GM23338 (cell line): ENCODE measurements around the gene MVP. TPM values are rescaled to one million over a fixed set of nuclear protein-coding genes. Genes with fewer than 3 reads are reported as not detected.
A peak's percentile ranks its signal among the peaks of the same experiment; 100 is the strongest.
"Not testable (repeated sequence)": the region's sequence is repeated elsewhere in the genome, so short reads cannot be mapped to it uniquely, and the experiment has no call there.

Source experiments
- ATAC-seq: fragments of 200-7000 bp; cut with Tn5 transposase; 3 replicates; pipeline ENCODE4 v1.9.1; 2020
- DNase-seq: peaks from one replicate; pipeline ENCODE4 v3.0.0-alpha.2; 2015; ENCODE audit warnings: low spot score
- H2AFZ ChIP-seq: fragments of 200-600 bp; sonication (generic); 2 replicates; pipeline ENCODE4 v1.8.0; 2016; ENCODE audit warnings: antibody characterized with exemption, mild to moderate bottlenecking, moderate library complexity
- H3F3A ChIP-seq: fragments of 200-600 bp; sonication (generic); replicated peaks from 2 replicates; pipeline ENCODE4 v1.8.0; 2017; ENCODE audit warnings: antibody characterized with exemption, mixed run types, low read depth
- H3K27ac ChIP-seq: fragments of 200-600 bp; sonication (generic); 2 replicates; pipeline ENCODE4 v1.6.1; 2016; ENCODE audit warnings: low read depth
- H3K27me3 ChIP-seq: fragments of 200-600 bp; sonication (generic); 2 replicates; pipeline ENCODE4 v1.8.0; 2016; ENCODE audit warnings: mild to moderate bottlenecking, mixed run types, moderate library complexity; ENCODE audit not compliant: insufficient read depth
- H3K36me3 ChIP-seq: fragments of 200-600 bp; sonication (generic); 2 replicates; pipeline ENCODE4 v1.8.0; 2016; ENCODE audit warnings: mild to moderate bottlenecking; ENCODE audit not compliant: insufficient read depth
- H3K4me1 ChIP-seq: fragments of 200-600 bp; sonication (generic); 2 replicates; pipeline ENCODE4 v1.8.0; 2016; ENCODE audit warnings: mild to moderate bottlenecking, moderate library complexity; ENCODE audit not compliant: insufficient read depth
- H3K4me2 ChIP-seq: fragments of 200-600 bp; sonication (generic); 2 replicates; pipeline ENCODE4 v1.7.1; 2017; ENCODE audit warnings: mixed run types
- H3K4me3 ChIP-seq: fragments of 200-600 bp; sonication (generic); 2 replicates; pipeline ENCODE4 v1.6.1; 2016; ENCODE audit warnings: mixed run types
- H3K79me2 ChIP-seq: fragments of 200-600 bp; sonication (generic); replicated peaks from 2 replicates; pipeline ENCODE4 v1.8.0; 2017; ENCODE audit warnings: mild to moderate bottlenecking; ENCODE audit not compliant: insufficient read depth
- H3K9me2 ChIP-seq: fragments of 200-600 bp; sonication (generic); 2 replicates; pipeline ENCODE4 v1.8.0; 2017; ENCODE audit not compliant: insufficient read depth
- H4K20me1 ChIP-seq: fragments of 200-600 bp; sonication (generic); replicated peaks from 2 replicates; pipeline ENCODE4 v1.8.0; 2017; ENCODE audit warnings: mild to moderate bottlenecking; ENCODE audit not compliant: insufficient read depth
- H3K27ac Mint-ChIP-seq: 2 replicates; pipeline ENCODE4 v1.8.0; 2020; ENCODE audit warnings: inconsistent platforms, mild to moderate bottlenecking, moderate library complexity, mixed read lengths
- H3K27me3 Mint-ChIP-seq: 3 replicates; pipeline ENCODE4 v1.8.0; 2022; ENCODE audit warnings: low read depth, mild to moderate bottlenecking, moderate library complexity, mixed read lengths, inconsistent platforms; ENCODE audit not compliant: insufficient read depth, poor library complexity
- H3K36me3 Mint-ChIP-seq: 3 replicates; pipeline ENCODE4 v1.8.0; 2021; ENCODE audit warnings: low read depth, mild to moderate bottlenecking, inconsistent platforms, moderate library complexity, mixed read lengths
- H3K4me1 Mint-ChIP-seq: 3 replicates; pipeline ENCODE4 v1.8.0; 2020; ENCODE audit warnings: mild to moderate bottlenecking, inconsistent platforms, mixed read lengths
- H3K4me3 Mint-ChIP-seq: 3 replicates; pipeline ENCODE4 v1.8.0; 2021; ENCODE audit warnings: moderate library complexity, mild to moderate bottlenecking, inconsistent platforms, mixed read lengths
- H3K9me3 Mint-ChIP-seq: 3 replicates; pipeline ENCODE4 v1.8.0; 2020; ENCODE audit warnings: moderate library complexity, mild to moderate bottlenecking, inconsistent platforms, mixed read lengths
- CREB1 ChIP-seq: fragments of 250-450 bp; sonication (Bioruptor Pico); IDR thresholded peaks from 2 replicates; pipeline ENCODE4 v1.5.0; 2020; ENCODE audit warnings: low read depth, mild to moderate bottlenecking, moderate library complexity
- ETS1 ChIP-seq: IDR thresholded peaks from 2 replicates; pipeline ENCODE4 v1.6.1; 2016; ENCODE audit warnings: antibody characterized with exemption
- EZH2 ChIP-seq: fragments of 200-600 bp; sonication (generic); IDR thresholded peaks from one replicate; pipeline ENCODE4 v1.8.0; 2017; ENCODE audit warnings: antibody characterized with exemption, mild to moderate bottlenecking, low read depth; ENCODE audit not compliant: unreplicated experiment
- EZH2phosphoT487 ChIP-seq: fragments of 200-600 bp; sonication (generic); IDR thresholded peaks from one replicate; pipeline ENCODE4 v1.8.1; 2018; ENCODE audit warnings: antibody characterized with exemption; ENCODE audit not compliant: unreplicated experiment
- JUNB ChIP-seq: IDR thresholded peaks from one replicate; pipeline ENCODE4 v1.6.1; 2016; ENCODE audit warnings: antibody characterized with exemption; ENCODE audit not compliant: unreplicated experiment
- NANOG ChIP-seq: IDR thresholded peaks from 2 replicates; pipeline ENCODE4 v1.6.1; 2016; ENCODE audit warnings: antibody characterized with exemption, borderline replicate concordance
- POLR2AphosphoS5 ChIP-seq: IDR thresholded peaks from 2 replicates; pipeline ENCODE4 v1.6.1; 2016; ENCODE audit warnings: antibody characterized with exemption, low read depth
- REST ChIP-seq: IDR thresholded peaks from one replicate; pipeline ENCODE4 v1.6.1; 2018; ENCODE audit warnings: antibody characterized with exemption; ENCODE audit not compliant: unreplicated experiment
- ZNF114 ChIP-seq: fragments of 250-450 bp; sonication (Bioruptor Pico); IDR thresholded peaks from 2 replicates; pipeline ENCODE4 v1.5.0; 2020; ENCODE audit warnings: mild to moderate bottlenecking, moderate library complexity
- polyA plus RNA-seq: library from polyadenylated mRNA; unstranded; fragments of >200 nt; fragmentation: Nextera tagmentation; extraction: Ambion mirVana; gene quantifications from 2 replicates; pipeline ENCODE4 v1.2.1, GENCODE V29; 2016
- total RNA-seq: library from RNA; depleted of rRNA; stranded (reverse); fragments of >200 nt; shearing (Covaris generic); gene quantifications from 2 replicates; pipeline ENCODE4 v1.2.3, GENCODE V29; 2014

MVP gene
- total and polyA plus RNA-seq, 2 experiments from 2014 or later, result 1.4 to 3.7 TPM

GRCh38 chr16:29779474-29779873, 40.8 kb upstream of the MVP start:
- Histone ChIP-seq H3K4me2 (no peak overlapping the region), H3F3A (no peaks in the 10 kb centered on the region), H3K27me3 (peaks cover 6% of the 10 kb centered on the region; the same call in 1 of the 2 replicates), H3K4me1 (no peaks in the 10 kb centered on the region), H3K79me2 (no peaks in the 10 kb centered on the region), H3K36me3 (no peaks in the 10 kb centered on the region), H4K20me1 (no peaks in the 10 kb centered on the region), H3K9me2 (peaks cover 5% of the 10 kb centered on the region; the same call in 1 of the 2 replicates), H3K4me3 (no peak overlapping the region), H3K27ac (no peak overlapping the region), H2AFZ (no peak overlapping the region)
- Mint-ChIP-seq H3K9me3 (peaks cover 5% of the 10 kb centered on the region; the same call in 1 of the 3 replicates), H3K27me3 (peaks cover 12% of the 10 kb centered on the region), H3K4me3 (no peak overlapping the region), H3K4me1 (peaks cover 19% of the 10 kb centered on the region), H3K27ac (no peak overlapping the region), H3K36me3 (no peaks in the 10 kb centered on the region)
- peak; percentile 50 for DNase-seq
- no peak for TF ChIP-seq ZNF114
- no peak for TF ChIP-seq REST
- no peak for TF ChIP-seq JUNB
- TF ChIP-seq ETS1, result no peak
- no peak for TF ChIP-seq CREB1 (CRISPR knock-in tag)
- no peak for TF ChIP-seq NANOG
- no peak for TF ChIP-seq EZH2phosphoT487
- no peak for TF ChIP-seq EZH2
- no peak for TF ChIP-seq POLR2AphosphoS5
- ATAC-seq, result peak; percentile 54

- H3K27me3 ChIP-seq, H3K9me2 ChIP-seq, H4K20me1 ChIP-seq, H3F3A ChIP-seq, H3K27ac ChIP-seq, H2AFZ ChIP-seq, H3K4me1 ChIP-seq, H3K36me3 ChIP-seq, H3K4me3 ChIP-seq, ATAC-seq, H3K4me3 Mint-ChIP-seq, H3K9me3 Mint-ChIP-seq, H3K79me2 ChIP-seq, H3K36me3 Mint-ChIP-seq, H3K4me2 ChIP-seq: not testable (repeated sequence)
- Mint-ChIP-seq H3K27ac (0 out of 2 replicates have a peak overlapping the region, but pooled peaks have one; percentile 17), H3K27me3 (peaks cover 16% of the 10 kb centered on the region), H3K4me1 (peaks cover 21% of the 10 kb centered on the region)
- peak; percentile 34 for DNase-seq
Observed at GRCh38 chr16:29783094-29783953, 36.9 kb upstream of the MVP start.
